NCI-H1048 (cell line): ENCODE results near the gene CPLX1.
"Not testable (repeated sequence)": the region's sequence is repeated elsewhere in the genome, so short reads cannot be mapped to it uniquely, and the experiment has no call there.

Experiments used
- DNase-seq: peaks from one replicate; lab custom pipeline; 2025; lab: John Stamatoyannopoulos, UW

CPLX1 gene

GRCh38 chr4:754221-755120, 71.5 kb downstream of the CPLX1 start:
- no peak for DNase-seq

GRCh38 chr4:753186-753585, 72.7 kb downstream of the CPLX1 start:
- not testable (repeated sequence) for DNase-seq

GRCh38 chr4:752196-752861, 73.6 kb downstream of the CPLX1 start:
- no peak for DNase-seq

GRCh38 chr4:751676-752075, 74.3 kb downstream of the CPLX1 start:
- DNase-seq, result no peak

GRCh38 chr4:749698-750666, 75.9 kb downstream of the CPLX1 start:
- no peak for DNase-seq

GRCh38 chr4:748461-748860, 77.5 kb downstream of the CPLX1 start:
- DNase-seq, result no peak

GRCh38 chr4:747546-748170, 78.3 kb downstream of the CPLX1 start:
- no peak for DNase-seq

GRCh38 chr4:744212-744841, 81.6 kb downstream of the CPLX1 start:
- DNase-seq, result no peak

- no peak for DNase-seq
Measured at GRCh38 chr4:743463-744211, 82.3 kb downstream of the CPLX1 start.

GRCh38 chr4:742742-743311, 83.1 kb downstream of the CPLX1 start:
- DNase-seq, result peak; percentile 31

- DNase-seq, result no peak
Measured at GRCh38 chr4:742096-742741, 83.7 kb downstream of the CPLX1 start.

- no peak for DNase-seq
Measured at GRCh38 chr4:740656-741282, 85.2 kb downstream of the CPLX1 start.

GRCh38 chr4:740011-740410, 85.9 kb downstream of the CPLX1 start:
- DNase-seq, result no peak

GRCh38 chr4:739569-739968, 86.4 kb downstream of the CPLX1 start:
- DNase-seq, result no peak

GRCh38 chr4:738781-739280, 87.1 kb downstream of the CPLX1 start:
- no peak for DNase-seq

GRCh38 chr4:736561-736960, 89.4 kb downstream of the CPLX1 start:
- not testable (repeated sequence) for DNase-seq

GRCh38 chr4:735583-735982, 90.3 kb downstream of the CPLX1 start:
- DNase-seq, result no peak
